H1 (cell line): ENCODE measurements around the gene HIPK1. TPM values are rescaled to one million over a fixed set of nuclear protein-coding genes. Genes with fewer than 3 reads are reported as not detected.

Source experiments
- CTCF ChIA-PET: fragments of 300-600 bp; sonication (Branson Sonifier 250); formaldehyde crosslinking; loops from one replicate; lab custom pipeline; 2021; ENCODE audit not compliant: partially characterized antibody; lab: Charles Lee
- POLR2A ChIA-PET: fragments of 300-600 bp; sonication (Branson Sonifier 250); formaldehyde crosslinking; loops from one replicate; lab custom pipeline; 2021; ENCODE audit warnings: inconsistent platforms; ENCODE audit not compliant: partially characterized antibody; lab: Charles Lee
- DNase-seq, 2 experiments: peaks; one replicate each; pipeline versions ENCODE4 v3.0.0 to v3.0.0-alpha.2; 2010 to 2022; ENCODE audit warnings: low spot score in 2 of 2, low read depth in 1 of 2, mixed read lengths in 1 of 2
- FAIRE-seq: peaks from 2 replicates; lab custom pipeline; 2011; peaks lifted over from hg19 to GRCh38; lab: Jason Lieb, UNC
- H2AFZ ChIP-seq: 2 replicates; pipeline ENCODE4 v1.8.1; 2012; ENCODE audit warnings: low read length, inconsistent platforms
- H2AK5ac ChIP-seq: 2 replicates; pipeline ENCODE4 v1.6.1; 2013; ENCODE audit warnings: low read depth, low read length
- H2BK120ac ChIP-seq: replicated peaks from 2 replicates; pipeline ENCODE3; 2013; ENCODE audit warnings: low read depth, low read length, inconsistent platforms
- H2BK12ac ChIP-seq: 2 replicates; pipeline ENCODE4 v1.6.1; 2013; ENCODE audit warnings: low read depth, low read length
- H2BK15ac ChIP-seq: 2 replicates; pipeline ENCODE4 v1.6.1; 2013; ENCODE audit warnings: low read length
- H2BK20ac ChIP-seq: 2 replicates; pipeline ENCODE4 v1.6.1; 2013; ENCODE audit warnings: low read length
- H2BK5ac ChIP-seq: 2 replicates; pipeline ENCODE4 v1.6.1; 2013; ENCODE audit warnings: low read depth, low read length
- H3K14ac ChIP-seq: 2 replicates; pipeline ENCODE4 v1.6.1; 2013; ENCODE audit warnings: inconsistent platforms; ENCODE audit not compliant: insufficient read length
- H3K18ac ChIP-seq: 2 replicates; pipeline ENCODE4 v1.6.1; 2013; ENCODE audit warnings: low read length; ENCODE audit errors: extremely low read depth
- H3K23ac ChIP-seq: 2 replicates; pipeline ENCODE4 v1.6.1; 2013; ENCODE audit warnings: inconsistent platforms; ENCODE audit not compliant: insufficient read length
- H3K23me2 ChIP-seq: 2 replicates; pipeline ENCODE4 v1.6.1; 2013; ENCODE audit warnings: low read depth, low read length
- H3K27ac ChIP-seq: 2 replicates; pipeline ENCODE4 v1.6.1; 2011; ENCODE audit warnings: low read depth, low read length, inconsistent platforms
- H3K27me3 ChIP-seq, 4 experiments: replicated peaks in 1 of 4; 1 replicate in 1 of 4; 2 replicates in 3 of 4; pipeline versions ENCODE4 v1.6.1 to v1.8.1; 2011 to 2013; ENCODE audit warnings: low read length in 3 of 4, mild to moderate bottlenecking in 3 of 4, inconsistent platforms in 2 of 4, mixed read lengths in 2 of 4, moderate library complexity in 1 of 4; ENCODE audit not compliant: control insufficient read depth in 3 of 4, insufficient read depth in 3 of 4; ENCODE audit errors: extremely low read depth in 1 of 4
- H3K36me3 ChIP-seq, 4 experiments: 2 replicates each; pipeline versions ENCODE4 v1.6.1 to v1.8.1; 2011 to 2013; ENCODE audit warnings: mild to moderate bottlenecking in 4 of 4, low read length in 3 of 4, moderate library complexity in 2 of 4, control low read depth in 1 of 4, inconsistent platforms in 1 of 4; ENCODE audit not compliant: insufficient read depth in 4 of 4, control insufficient read depth in 2 of 4
- H3K4ac ChIP-seq: replicated peaks from 2 replicates; pipeline ENCODE3; 2013; ENCODE audit warnings: low read length, low read depth, mixed read lengths, inconsistent platforms; ENCODE audit not compliant: insufficient read length
- H3K4me1 ChIP-seq, 4 experiments: replicated peaks in 1 of 4; 1 replicate in 1 of 4; 2 replicates in 3 of 4; pipeline versions ENCODE4 v1.6.1 to v1.8.1; 2011 to 2013; ENCODE audit warnings: low read length in 3 of 4, inconsistent platforms in 2 of 4, mixed read lengths in 1 of 4; ENCODE audit not compliant: insufficient read depth in 4 of 4, control insufficient read depth in 3 of 4
- H3K4me2 ChIP-seq, 2 experiments: 2 replicates each; pipeline versions ENCODE4 v1.6.1 to v1.8.1; 2011 to 2013; ENCODE audit warnings: low read depth in 2 of 2, low read length in 2 of 2, control low read depth in 1 of 2, inconsistent platforms in 1 of 2, mild to moderate bottlenecking in 1 of 2; ENCODE audit not compliant: insufficient read depth in 1 of 2
- H3K4me3 ChIP-seq, 4 experiments: fragments of 200-600, 300-600 bp in 1 of 4; sonication (generic), shearing (Covaris generic), sonication (Bioruptor Twin) in 1 of 4; 2 replicates each; pipeline versions ENCODE4 v1.5.1 to v1.8.1; 2011 to 2016; ENCODE audit warnings: low read length in 4 of 4, low read depth in 3 of 4, control low read depth in 2 of 4, inconsistent platforms in 2 of 4, mild to moderate bottlenecking in 2 of 4, mixed read lengths in 1 of 4, moderate library complexity in 1 of 4; ENCODE audit not compliant: insufficient read depth in 2 of 4; ENCODE audit errors: extremely low read depth in 1 of 4
- H3K56ac ChIP-seq: replicated peaks from 2 replicates; pipeline ENCODE3; 2013; ENCODE audit warnings: low read depth, mild to moderate bottlenecking, mixed read lengths, low read length, inconsistent platforms; ENCODE audit not compliant: insufficient read length
- H3K79me1 ChIP-seq: 2 replicates; pipeline ENCODE4 v1.6.1; 2013; ENCODE audit warnings: low read depth, low read length, control low read depth
- H3K79me2 ChIP-seq, 2 experiments: 2 replicates each; pipeline versions ENCODE4 v1.6.1 to v1.8.1; 2012 to 2013; ENCODE audit warnings: low read length in 2 of 2, mild to moderate bottlenecking in 2 of 2, inconsistent platforms in 1 of 2; ENCODE audit not compliant: insufficient read depth in 2 of 2, control insufficient read depth in 1 of 2
- H3K9ac ChIP-seq, 4 experiments: replicated peaks in 1 of 4; 1 replicate in 1 of 4; 2 replicates in 3 of 4; pipeline versions ENCODE4 v1.6.1 to v1.8.1; 2011 to 2013; ENCODE audit warnings: low read depth in 3 of 4, low read length in 3 of 4, control low read depth in 2 of 4, mild to moderate bottlenecking in 2 of 4, moderate library complexity in 2 of 4, inconsistent platforms in 1 of 4; ENCODE audit errors: extremely low read depth in 1 of 4
- H3K9me3 ChIP-seq, 2 experiments: 2 replicates each; pipeline versions ENCODE4 v1.6.1 to v1.8.1; 2012 to 2013; ENCODE audit warnings: mild to moderate bottlenecking in 2 of 2, moderate library complexity in 2 of 2, control low read depth in 1 of 2, inconsistent platforms in 1 of 2, low read depth in 1 of 2, low read length in 1 of 2, mixed read lengths in 1 of 2; ENCODE audit not compliant: insufficient read depth in 2 of 2
- H4K20me1 ChIP-seq, 2 experiments: replicated peaks in 1 of 2; 2 replicates each; pipeline versions ENCODE3 to v1.8.1; 2011 to 2013; ENCODE audit warnings: inconsistent platforms in 2 of 2, low read length in 2 of 2, mild to moderate bottlenecking in 1 of 2; ENCODE audit not compliant: insufficient read depth in 2 of 2, control insufficient read depth in 1 of 2
- H4K5ac ChIP-seq: 2 replicates; pipeline ENCODE4 v1.6.1; 2013; ENCODE audit warnings: low read length, low read depth, mixed read lengths, inconsistent platforms; ENCODE audit not compliant: insufficient read length
- H4K8ac ChIP-seq: 2 replicates; pipeline ENCODE4 v1.8.0; 2013; ENCODE audit warnings: mild to moderate bottlenecking, moderate library complexity, low read length, inconsistent platforms; ENCODE audit not compliant: insufficient read depth; ENCODE audit errors: extremely low read depth
- H4K91ac ChIP-seq: replicated peaks from 2 replicates; pipeline ENCODE3; 2013; ENCODE audit warnings: low read length, mixed read lengths, inconsistent platforms; ENCODE audit not compliant: insufficient read length
- CHD1 ChIP-seq: IDR thresholded peaks from 2 replicates; pipeline ENCODE4 v1.6.1; 2012; ENCODE audit warnings: low read depth, low read length, improper control_type of control experiment
- CREB1 ChIP-seq: IDR thresholded peaks from 2 replicates; pipeline ENCODE4 v1.6.1; 2012; ENCODE audit warnings: inconsistent platforms
- FOSL1 ChIP-seq: IDR thresholded peaks from 2 replicates; pipeline ENCODE4 v1.6.1; 2011; ENCODE audit warnings: mild to moderate bottlenecking, low read depth, low read length, moderate library complexity; ENCODE audit not compliant: insufficient read depth
- HDAC2 ChIP-seq, 2 experiments: fragments of 300-600 bp in 1 of 2; sonication (generic) in 1 of 2; IDR thresholded peaks; 2 replicates each; pipeline ENCODE4 v1.6.1; 2011 to 2012; ENCODE audit warnings: low read depth in 2 of 2, low read length in 2 of 2, mild to moderate bottlenecking in 2 of 2, moderate library complexity in 2 of 2, borderline replicate concordance in 1 of 2, inconsistent platforms in 1 of 2
- KDM1A ChIP-seq: fragments of 200-600, 300-600 bp; sonication (generic); IDR thresholded peaks from 2 replicates; pipeline ENCODE4 v1.7.1; 2016; ENCODE audit warnings: mild to moderate bottlenecking, low read length, borderline replicate concordance
- POLR2A ChIP-seq, 2 experiments: IDR thresholded peaks; 1 replicate in 1 of 2; 2 replicates in 1 of 2; pipeline ENCODE4 v1.6.1; 2011; ENCODE audit warnings: low read depth in 2 of 2, low read length in 2 of 2, mild to moderate bottlenecking in 2 of 2; ENCODE audit errors: control extremely low read depth in 1 of 2
- RBBP5 ChIP-seq: IDR thresholded peaks from 2 replicates; pipeline ENCODE4 v1.7.1; 2012; ENCODE audit warnings: low read depth, mild to moderate bottlenecking, inconsistent platforms, low read length, moderate library complexity, borderline replicate concordance
- SAP30 ChIP-seq: fragments of 300-600 bp; sonication (generic); IDR thresholded peaks from 2 replicates; pipeline ENCODE4 v1.7.1; 2012; ENCODE audit warnings: low read length, moderate library complexity, mild to moderate bottlenecking, inconsistent platforms; ENCODE audit not compliant: insufficient read depth, insufficient replicate concordance
- SIRT6 ChIP-seq: IDR thresholded peaks from one replicate; pipeline ENCODE4 v1.7.1; 2012; ENCODE audit warnings: low read length, inconsistent platforms
- TAF1 ChIP-seq: IDR thresholded peaks from 2 replicates; pipeline ENCODE4 v1.6.1; 2011; ENCODE audit warnings: mild to moderate bottlenecking, low read depth, low read length
- YY1 ChIP-seq: IDR thresholded peaks from 2 replicates; pipeline ENCODE4 v1.6.1; 2011; ENCODE audit warnings: low read depth, mild to moderate bottlenecking, low read length
- WGBS, 2 experiments: shearing (Covaris generic) in 1 of 2; methylation state at CpG; one replicate each; pipeline versions ENCODE4 v1.1.6 to v1.1.7; 2013 to 2015; ENCODE audit warnings: low lambda C conversion rate in 2 of 2, mixed read lengths in 2 of 2, inconsistent platforms in 1 of 2, low coverage in 1 of 2, missing lambda C conversion rate in 1 of 2; ENCODE audit not compliant: insufficient replicate concordance in 2 of 2, insufficient coverage in 1 of 2, insufficient read length in 1 of 2; ENCODE audit errors: extremely low coverage in 1 of 2, missing lambda C conversion rate in 1 of 2; 5-methylcytosine and 5-hydroxymethylcytosine counted together
- polyA plus RNA-seq, 7 experiments: library from polyadenylated mRNA; depleted of rRNA in 3 of 7; stranded (reverse) in 5 of 7; unstranded in 2 of 7; fragments of >200 nt in 5 of 7; fragments of 200-250 nt in 2 of 7; gene quantifications; 1 replicate in 5 of 7; 2 replicates in 1 of 7; 4 replicates in 1 of 7; pipeline versions ENCODE4 v1.2.1 to v1.2.3, GENCODE V29; 2011 to 2013; ENCODE audit warnings: missing spikeins in 2 of 7, mixed read lengths in 2 of 7
- total RNA-seq: library from RNA; stranded (reverse); fragmentation: NEBNext Ultra II Directional; extraction: Animal tissue kit (Norgen Biotek cat#: 25700); gene quantifications from 2 replicates; pipeline ENCODE4 v1.2.1, GENCODE V29; 2021
- TF ChIP-seq, protein P1 (sequence below): IDR thresholded peaks from 2 replicates; pipeline ENCODE4 v1.6.1; 2012; ENCODE audit warnings: inconsistent platforms

HIPK1 gene
- total and polyA plus RNA-seq, 2 of the 8 experiments (the other 6 are each of a cell fraction or from before 2014, with no cell fraction given): 46.2 to 64.3 TPM

GRCh38 chr1:114003431-114003830 lies 74.3 kb downstream of the HIPK1 start:
- Histone ChIP-seq H3K27ac (no peak overlapping the region), H3K79me2 (no peaks in the 10 kb centered on the region), H3K14ac (no peak overlapping the region), H3K18ac (peak overlapping the region; percentile 79), H3K23ac (no peak overlapping the region), H2BK120ac (peak overlapping the region; percentile 5), H3K56ac (no peak overlapping the region), H3K79me1 (no peaks in the 10 kb centered on the region), H3K36me3 (no peaks in the 10 kb centered on the region), H3K4ac (no peak overlapping the region), H3K4me1 (peaks cover 9 to 19% (median 16%) of the 10 kb centered on the region in 4 experiments), H3K9me3 (no peaks in the 10 kb centered on the region; a peak in 2 of 4 replicates), H4K20me1 (no peaks in the 10 kb centered on the region), H4K8ac (no peak overlapping the region), H2BK15ac (no peak overlapping the region), H2BK12ac (peak overlapping the region; percentile 85; the same call in 1 of the 2 replicates), H2BK5ac (peak overlapping the region; percentile 27; the same call in 1 of the 2 replicates), H3K27me3 (no peaks in the 10 kb centered on the region), H3K4me3 (no peak overlapping the region), H3K4me2 (peak overlapping the region in 1 of 2 experiments; percentile 29; a peak in 1 of 4 replicates), H4K5ac (no peak overlapping the region), H2BK20ac (no peak overlapping the region), H3K9ac (no peak overlapping the region), H4K91ac (no peak overlapping the region), H3K23me2 (no peaks in the 10 kb centered on the region), H2AK5ac (peak overlapping the region; percentile 40; the same call in 1 of the 2 replicates), H2AFZ (no peak overlapping the region)
- ChIA-PET POLR2A (interaction anchor here (0.9 to 3.6 kb wide), 4 partner anchors 8 to 84 kb away, joined by 3 to 14 read pairs (median 3); no protein-coding TSS in a partner anchor), CTCF (interaction anchor here (0.6 to 3.7 kb wide), 9 partner anchors 20 to 1186 kb away, joined by 3 to 23 read pairs (median 4); partner anchors contain the start of gene OLFML3)
- no peak for FAIRE-seq
- WGBS, 2 experiments: 97% methylated on average over 5 of the region's 5 CpGs; no CpG with 5 or more reads in 1 of the 2 experiments
- no peak for DNase-seq
- TF ChIP-seq YY1: no peak
- no peak for TF ChIP-seq KDM1A
- TF ChIP-seq CREB1: no peak
- no peak for TF ChIP-seq CHD1
- TF ChIP-seq TAF1: no peak
- TF ChIP-seq FOSL1: no peak
- TF ChIP-seq SIRT6: no peak
- no peak for TF ChIP-seq SAP30
- TF ChIP-seq, protein P1, sequence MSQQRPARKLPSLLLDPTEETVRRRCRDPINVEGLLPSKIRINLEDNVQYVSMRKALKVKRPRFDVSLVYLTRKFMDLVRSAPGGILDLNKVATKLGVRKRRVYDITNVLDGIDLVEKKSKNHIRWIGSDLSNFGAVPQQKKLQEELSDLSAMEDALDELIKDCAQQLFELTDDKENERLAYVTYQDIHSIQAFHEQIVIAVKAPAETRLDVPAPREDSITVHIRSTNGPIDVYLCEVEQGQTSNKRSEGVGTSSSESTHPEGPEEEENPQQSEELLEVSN: no peak
- no peak for TF ChIP-seq POLR2A (IDR thresholded peaks at IDR 0.05; ENCODE audit: control extremely low read depth in 1 of 2, low read depth in 2 of 2, low read length in 2 of 2)
- no peak for TF ChIP-seq HDAC2 (IDR thresholded peaks at IDR 0.05; ENCODE audit: borderline replicate concordance in 1 of 2, low read depth in 2 of 2, low read length in 2 of 2)
- no peak for TF ChIP-seq RBBP5
